ENCODE results near the gene IRX1. TPM values are rescaled to one million over a fixed set of nuclear protein-coding genes. Genes with fewer than 3 reads are reported as not detected.

The IRX1 gene
- not detected for total RNA-seq

GRCh38 chr5:3595006-3595961 is at the start of gene IRX1:
TSS of gene IRX1 (plus strand) at chr5:3595832. CDS start at chr5:3596106, 274 bp downstream.

